GM18526 (cell line): ENCODE results near the gene CAPN3.

ENCODE experiments used
- POLR2A ChIP-seq: IDR thresholded peaks from 3 replicates; pipeline ENCODE4 v1.6.1; 2011; ENCODE audit not compliant: insufficient read length; ENCODE audit errors: extremely low read depth

CAPN3 gene

GRCh38 chr15:42353061-42353460 lies 6.2 kb upstream of the CAPN3 start:
- TF ChIP-seq POLR2A = no peak

- no peak for TF ChIP-seq POLR2A
Observed at GRCh38 chr15:42354824-42355223, 4.5 kb upstream of the CAPN3 start.

GRCh38 chr15:42355291-42355690 lies 4.0 kb upstream of the CAPN3 start:
- no peak for TF ChIP-seq POLR2A

GRCh38 chr15:42356851-42357250 lies 2.5 kb upstream of the CAPN3 start:
- no peak for TF ChIP-seq POLR2A

GRCh38 chr15:42358141-42358540 lies 1.2 kb upstream of the CAPN3 start:
- no peak for TF ChIP-seq POLR2A

- TF ChIP-seq POLR2A = no peak
Observed at GRCh38 chr15:42359985-42360384, 684 bp downstream of the CAPN3 start.

GRCh38 chr15:42360535-42361112 lies 1.3 kb downstream of the CAPN3 start:
- TF ChIP-seq POLR2A = no peak

GRCh38 chr15:42363487-42363886 lies 4.2 kb downstream of the CAPN3 start:
- no peak for TF ChIP-seq POLR2A

GRCh38 chr15:42363942-42364341 lies 4.6 kb downstream of the CAPN3 start:
- no peak for TF ChIP-seq POLR2A

GRCh38 chr15:42364529-42364928 lies 5.2 kb downstream of the CAPN3 start:
- no peak for TF ChIP-seq POLR2A

- TF ChIP-seq POLR2A = no peak
Observed at GRCh38 chr15:42365921-42366550, 6.7 kb downstream of the CAPN3 start.

GRCh38 chr15:42367041-42367440 lies 7.7 kb downstream of the CAPN3 start:
- no peak for TF ChIP-seq POLR2A

- TF ChIP-seq POLR2A = no peak
Observed at GRCh38 chr15:42368096-42368495, 8.8 kb downstream of the CAPN3 start.

GRCh38 chr15:42371096-42371495 lies 11.8 kb downstream of the CAPN3 start:
- TF ChIP-seq POLR2A = no peak

GRCh38 chr15:42373274-42373673 lies 14.0 kb downstream of the CAPN3 start:
- TF ChIP-seq POLR2A = no peak

GRCh38 chr15:42373936-42374335 lies 14.6 kb downstream of the CAPN3 start:
- TF ChIP-seq POLR2A = no peak

- TF ChIP-seq POLR2A = no peak
Observed at GRCh38 chr15:42374810-42375209, 15.5 kb downstream of the CAPN3 start.

- no peak for TF ChIP-seq POLR2A
Observed at GRCh38 chr15:42375252-42375651, 16.0 kb downstream of the CAPN3 start.

GRCh38 chr15:42375941-42376340 lies 16.6 kb downstream of the CAPN3 start:
- TF ChIP-seq POLR2A = no peak
